GM12878 (cell line): ENCODE data around the gene MNAT1. TPM values are rescaled to one million over a fixed set of nuclear protein-coding genes. Genes with fewer than 3 reads are reported as not detected.
A peak's percentile ranks its signal among the peaks of the same experiment; 100 is the strongest.

ENCODE experiments used
- ATAC-seq: fragments of 200-7000 bp; cut with Tn5 transposase; 3 replicates; pipeline ENCODE4 v1.9.1; 2020; ENCODE audit warnings: mild to moderate bottlenecking, moderate library complexity
- BruUV-seq: library from RNA; stranded (reverse); fragments of 400-500 nt; replicated peaks from 2 replicates; lab custom pipeline; 2021; lab: Mats Ljungman, UMichigan
- CTCF ChIA-PET: fragments of 300-600 bp; sonication (Branson Sonifier 250); formaldehyde crosslinking; extraction: SDS; loops from one replicate; lab custom pipeline; 2021; ENCODE audit warnings: inconsistent platforms; lab: Yijun Ruan, JAX
- POLR2A ChIA-PET: fragments of 350-600 bp; formaldehyde crosslinking; extraction: SDS; loops from one replicate; lab custom pipeline; 2021; ENCODE audit warnings: inconsistent platforms; lab: Charles Lee
- RAD21 ChIA-PET: fragments of 300-600 bp; sonication (Branson Sonifier 250); formaldehyde crosslinking; loops from one replicate; lab custom pipeline; 2023; ENCODE audit warnings: antibody characterized with exemption; ENCODE audit not compliant: unreplicated experiment; lab: Charles Lee
- SMC1A ChIA-PET: fragments of 300-600 bp; sonication (Branson Sonifier 250); formaldehyde crosslinking; loops from one replicate; lab custom pipeline; 2023; ENCODE audit not compliant: unreplicated experiment, uncharacterized antibody; lab: Charles Lee
- DNase-seq: peaks from one replicate; pipeline ENCODE4 v3.0.0-alpha.2; 2011; ENCODE audit warnings: low read depth, low spot score
- FAIRE-seq: peaks from 3 replicates; lab custom pipeline; 2011; peaks lifted over from hg19 to GRCh38; lab: Jason Lieb, UNC
- H2AFZ ChIP-seq: 2 replicates; pipeline ENCODE4 v1.6.0; 2011; ENCODE audit warnings: low read depth, low read length, control low read depth; ENCODE audit not compliant: control insufficient read depth
- H3K27ac ChIP-seq: 2 replicates; pipeline ENCODE4 v1.5.1; 2011; ENCODE audit warnings: control low read depth; ENCODE audit not compliant: control insufficient read depth, insufficient read depth
- H3K27me3 ChIP-seq, 2 experiments: replicated peaks in 1 of 2; 2 replicates each; pipeline versions ENCODE4 v1.6.0 to v1.6.1; 2011; ENCODE audit warnings: low read length in 1 of 2; ENCODE audit not compliant: control insufficient read depth in 2 of 2, insufficient read depth in 2 of 2
- H3K36me3 ChIP-seq, 2 experiments: 2 replicates each; pipeline ENCODE4 v1.5.1; 2011; ENCODE audit warnings: low read length in 1 of 2; ENCODE audit not compliant: control insufficient read depth in 2 of 2, insufficient read depth in 2 of 2
- H3K4me1 ChIP-seq: 2 replicates; pipeline ENCODE4 v1.6.1; 2011; ENCODE audit warnings: mild to moderate bottlenecking, low read length, moderate library complexity, mixed read lengths; ENCODE audit not compliant: control insufficient read depth, insufficient read depth
- H3K4me2 ChIP-seq: 2 replicates; pipeline ENCODE4 v1.6.0; 2011; ENCODE audit warnings: control low read depth; ENCODE audit not compliant: control insufficient read depth, insufficient read depth
- H3K4me3 ChIP-seq: fragments of 200-600 bp; sonication (generic); 2 replicates; pipeline ENCODE4 v1.5.1; 2016
- H3K79me2 ChIP-seq: 2 replicates; pipeline ENCODE4 v1.6.0; 2011; ENCODE audit warnings: low read length; ENCODE audit not compliant: control insufficient read depth, insufficient read depth
- H3K9ac ChIP-seq: 2 replicates; pipeline ENCODE4 v1.8.0; 2011; ENCODE audit warnings: low read length, control low read depth, mixed read lengths; ENCODE audit not compliant: control insufficient read depth, insufficient read depth
- H3K9me3 ChIP-seq: replicated peaks from 3 replicates; pipeline ENCODE4 v1.5.1; 2011; ENCODE audit warnings: mild to moderate bottlenecking, low read length; ENCODE audit not compliant: control insufficient read depth, insufficient read depth
- H4K20me1 ChIP-seq: 2 replicates; pipeline ENCODE4 v1.6.0; 2011; ENCODE audit not compliant: control insufficient read depth, insufficient read depth
- ATF2 ChIP-seq: IDR thresholded peaks from 2 replicates; pipeline ENCODE4 v1.6.1; 2012; ENCODE audit warnings: low read length, inconsistent platforms
- ATF7 ChIP-seq: fragments of 450-650 bp; IDR thresholded peaks from 2 replicates; pipeline ENCODE4 v1.6.1; 2016; ENCODE audit warnings: low read depth, mild to moderate bottlenecking
- BACH1 ChIP-seq: fragments of 450-650 bp; IDR thresholded peaks from 2 replicates; pipeline ENCODE4 v1.6.1; 2017; ENCODE audit warnings: mild to moderate bottlenecking, borderline replicate concordance
- BCL11A ChIP-seq: IDR thresholded peaks from 2 replicates; pipeline ENCODE4 v1.6.1; 2011; ENCODE audit warnings: low read depth, low read length
- CEBPB ChIP-seq, 2 experiments: fragments of 150-350 bp in 1 of 2; IDR thresholded peaks; 2 replicates each; pipeline ENCODE4 v1.6.1; 2012 to 2014; ENCODE audit warnings: low read depth in 2 of 2, low read length in 2 of 2, borderline replicate concordance in 1 of 2, inconsistent platforms in 1 of 2
- CREM ChIP-seq: IDR thresholded peaks from 2 replicates; pipeline ENCODE4 v1.6.1; 2014; ENCODE audit warnings: antibody characterized with exemption, low read depth
- FOS ChIP-seq: IDR thresholded peaks from 3 replicates; pipeline ENCODE4 v1.6.1; 2011; ENCODE audit warnings: borderline replicate concordance; ENCODE audit not compliant: insufficient read length; ENCODE audit errors: extremely low read depth
- NFIC ChIP-seq: IDR thresholded peaks from 2 replicates; pipeline ENCODE4 v1.6.1; 2012; ENCODE audit warnings: low read depth, mild to moderate bottlenecking, inconsistent platforms, low read length, moderate library complexity
- RUNX3 ChIP-seq: IDR thresholded peaks from 2 replicates; pipeline ENCODE4 v1.6.1; 2012; ENCODE audit warnings: low read length, inconsistent platforms
- SKIL ChIP-seq: fragments of 450-650 bp; IDR thresholded peaks from 2 replicates; pipeline ENCODE4 v1.6.1; 2017; ENCODE audit warnings: mild to moderate bottlenecking, low read depth, inconsistent platforms; ENCODE audit not compliant: poor library complexity, severe bottlenecking
- SP1 ChIP-seq: IDR thresholded peaks from one replicate; pipeline ENCODE4 v1.6.1; 2011; ENCODE audit warnings: low read depth, low read length
- TCF12 ChIP-seq: IDR thresholded peaks from 2 replicates; pipeline ENCODE4 v1.6.1; 2011; ENCODE audit warnings: low read depth, mild to moderate bottlenecking, low read length
- USF2 ChIP-seq: IDR thresholded peaks from 2 replicates; pipeline ENCODE4 v1.6.1; 2011; ENCODE audit warnings: low read depth, low read length, improper control_type of control experiment, borderline replicate concordance
- ZNF24 ChIP-seq: fragments of 450-650 bp; IDR thresholded peaks from 2 replicates; pipeline ENCODE4 v1.6.1; 2017; ENCODE audit warnings: antibody characterized with exemption, mild to moderate bottlenecking
- WGBS: methylation state at CpG from one replicate; pipeline ENCODE4 v1.1.6; 2016; ENCODE audit warnings: low lambda C conversion rate; ENCODE audit not compliant: insufficient replicate concordance, insufficient coverage; ENCODE audit errors: missing lambda C conversion rate; 5-methylcytosine and 5-hydroxymethylcytosine counted together
- in situ Hi-C: fragments of 300-500 bp; cut with MboI; formaldehyde crosslinking; loops from 9 replicates; pipeline ENCODE4 v1.14.3; 2018; ENCODE audit warnings: mixed read lengths
- intact Hi-C: fragments of 100-400 bp; cut with micrococcal nuclease; formaldehyde crosslinking; loops from one replicate; pipeline ENCODE4 v1.14.2; 2022; ENCODE audit not compliant: unreplicated experiment
- polyA plus RNA-seq, 11 experiments: library from polyadenylated mRNA; depleted of rRNA in 4 of 11; unstranded in 6 of 11; stranded (reverse) in 5 of 11; fragments of >200 nt; fragmentation: Nextera tagmentation in 4 of 11; fragmentation: Illumina TruSeq in 1 of 11; extraction: Ambion mirVana in 4 of 11; extraction: Trizol in 1 of 11; gene quantifications; 1 replicate in 1 of 11; 2 replicates in 10 of 11; pipeline versions ENCODE4 v1.2.1 to v1.2.3, GENCODE V29; 2011 to 2016; ENCODE audit warnings: inconsistent platforms in 2 of 11, missing spikeins in 2 of 11, low read depth in 1 of 11
- total RNA-seq, 4 experiments: library from RNA; depleted of rRNA in 3 of 4; stranded (reverse); fragments of >200 nt in 3 of 4; fragmentation: Illumina TruSeq in 1 of 4; extraction: Trizol in 1 of 4; gene quantifications; 2 replicates each; pipeline versions ENCODE4 v1.2.1 to v1.2.3, GENCODE V29; 2013 to 2021

MNAT1 gene
- total and polyA plus RNA-seq, 10 of the 15 experiments (the other 5 are each of a cell fraction or from before 2014, with no cell fraction given), result 26.5 to 67.4 (median 40.8) TPM

- no peaks in the 10 kb centered on the region for H3K79me2 ChIP-seq
- ChIA-PET RAD21 (no interaction called here), POLR2A (no interaction called here), SMC1A (no interaction called here), CTCF (interaction anchor here (1.4 kb wide), 1 partner anchor 18 kb away, joined by 4 read pairs; no protein-coding TSS in a partner anchor)
- no peaks in the 10 kb centered on the region for H3K9me3 ChIP-seq
- DNase-seq, result no peak
- TF ChIP-seq ZNF24, result no peak
- no peak for TF ChIP-seq ATF7
- no peak for TF ChIP-seq CEBPB (IDR thresholded peaks at IDR 0.05; ENCODE audit: borderline replicate concordance in 1 of 2, low read depth in 2 of 2, low read length in 2 of 2)
- TF ChIP-seq USF2, result no peak
- no peaks in the 10 kb centered on the region for H4K20me1 ChIP-seq
- H3K4me1 ChIP-seq, result peaks cover 6% of the 10 kb centered on the region; the same call in 1 of the 2 replicates
- H3K36me3 ChIP-seq, result no peaks in the 10 kb centered on the region
- no peak for FAIRE-seq
- H3K9ac ChIP-seq, result no peak overlapping the region
- H3K4me3 ChIP-seq, result no peak overlapping the region
- BruUV-seq, result no TSS peak
- H3K27me3 ChIP-seq, result no peaks in the 10 kb centered on the region
- no peak overlapping the region for H2AFZ ChIP-seq
- no peak overlapping the region for H3K4me2 ChIP-seq
- no peak for ATAC-seq
- H3K27ac ChIP-seq, result no peak overlapping the region
- in situ Hi-C loops, result no loop called here
- 91% methylated on average over 1 of the region's 1 CpG for WGBS
- intact Hi-C loops, result no loop called here
These were observed 190.7 kb downstream of the MNAT1 start for GRCh38 chr14:60925286-60925685.

- Histone ChIP-seq H3K4me3 (no peak overlapping the region), H3K27ac (no peak overlapping the region), H4K20me1 (no peaks in the 10 kb centered on the region), H3K9ac (no peak overlapping the region), H2AFZ (no peak overlapping the region), H3K9me3 (no peaks in the 10 kb centered on the region), H3K4me1 (peaks cover 6% of the 10 kb centered on the region; the same call in 1 of the 2 replicates), H3K4me2 (0 out of 2 replicates have a peak overlapping the region, but pooled peaks have one; percentile 12), H3K79me2 (no peaks in the 10 kb centered on the region), H3K36me3 (no peaks in the 10 kb centered on the region), H3K27me3 (no peaks in the 10 kb centered on the region)
- WGBS, result 0% methylated on average over 3 of the region's 3 CpGs
- ChIA-PET SMC1A (interaction anchor here (0.9 kb wide), 1 partner anchor 11 kb away, joined by 3 read pairs; no protein-coding TSS in a partner anchor), CTCF (no interaction called here), POLR2A (no interaction called here), RAD21 (no interaction called here)
- no TSS peak for BruUV-seq
- intact Hi-C loops, result no loop called here
- FAIRE-seq, result peak; percentile 47
- peak; percentile 99 for ATAC-seq
- DNase-seq, result peak; percentile 34
- in situ Hi-C loops, result no loop called here
- TF ChIP-seq TCF12 (peak; percentile 48; the same call in 1 of the 2 replicates), ATF7 (peak; percentile 52; the same call in 1 of the 2 replicates), RUNX3 (peak; percentile 81), BACH1 (no peak), CREM (peak; percentile 69; the same call in 1 of the 2 replicates), SP1 (no peak), SKIL (peak; percentile 29), NFIC (0 out of 2 replicates have a peak, but pooled peaks have one; percentile 22), ATF2 (peak; percentile 63; the same call in 1 of the 2 replicates), FOS (no peak), BCL11A (0 out of 2 replicates have a peak, but pooled peaks have one; percentile 25)
These were observed 191.4 kb downstream of the MNAT1 start for GRCh38 chr14:60926002-60926401.
